LNCAP (cell line): ENCODE results near the gene BBX.

Experiments
- TF ChIP-seq, protein P1 (sequence below): fragments of 450-650 bp; IDR thresholded peaks from 2 replicates; pipeline ENCODE4 v1.5.1; 2017; ENCODE audit warnings: mild to moderate bottlenecking

BBX gene

DNA sequence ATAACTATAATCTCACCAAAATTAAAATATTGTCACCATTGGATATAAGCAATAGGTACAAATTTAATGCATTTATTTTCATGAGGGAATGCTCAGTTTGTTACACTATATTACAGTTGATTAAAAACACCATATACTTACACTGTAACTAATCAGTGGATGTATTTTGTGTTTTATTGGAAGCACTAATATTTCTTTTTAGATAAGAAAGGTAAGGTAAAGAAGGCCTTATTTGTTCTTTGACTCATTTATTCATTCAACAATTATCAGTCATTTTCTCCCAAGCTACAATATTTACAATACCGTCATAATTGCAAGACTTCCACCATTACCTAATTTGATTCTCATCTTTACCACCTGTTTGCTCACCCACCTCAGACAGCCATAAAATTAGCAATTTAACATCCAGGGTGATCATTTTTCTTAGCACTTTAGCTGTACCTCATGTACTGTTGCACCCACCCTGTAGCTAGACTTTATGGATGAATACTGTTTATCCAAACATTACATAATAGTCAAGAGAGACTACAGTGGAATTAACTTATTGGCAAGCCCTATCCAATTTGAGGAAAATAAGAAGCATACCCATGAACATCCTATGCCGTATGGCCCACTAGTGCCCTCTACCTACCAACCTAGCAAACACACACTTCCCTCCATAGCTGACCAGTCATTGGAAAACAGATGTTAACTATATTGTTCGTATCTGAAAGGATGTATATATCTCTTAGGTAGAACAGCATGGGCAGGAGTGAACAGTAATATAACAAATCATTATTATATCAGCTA is 229.6 kb downstream of the BBX start:
- TF ChIP-seq, protein P1, sequence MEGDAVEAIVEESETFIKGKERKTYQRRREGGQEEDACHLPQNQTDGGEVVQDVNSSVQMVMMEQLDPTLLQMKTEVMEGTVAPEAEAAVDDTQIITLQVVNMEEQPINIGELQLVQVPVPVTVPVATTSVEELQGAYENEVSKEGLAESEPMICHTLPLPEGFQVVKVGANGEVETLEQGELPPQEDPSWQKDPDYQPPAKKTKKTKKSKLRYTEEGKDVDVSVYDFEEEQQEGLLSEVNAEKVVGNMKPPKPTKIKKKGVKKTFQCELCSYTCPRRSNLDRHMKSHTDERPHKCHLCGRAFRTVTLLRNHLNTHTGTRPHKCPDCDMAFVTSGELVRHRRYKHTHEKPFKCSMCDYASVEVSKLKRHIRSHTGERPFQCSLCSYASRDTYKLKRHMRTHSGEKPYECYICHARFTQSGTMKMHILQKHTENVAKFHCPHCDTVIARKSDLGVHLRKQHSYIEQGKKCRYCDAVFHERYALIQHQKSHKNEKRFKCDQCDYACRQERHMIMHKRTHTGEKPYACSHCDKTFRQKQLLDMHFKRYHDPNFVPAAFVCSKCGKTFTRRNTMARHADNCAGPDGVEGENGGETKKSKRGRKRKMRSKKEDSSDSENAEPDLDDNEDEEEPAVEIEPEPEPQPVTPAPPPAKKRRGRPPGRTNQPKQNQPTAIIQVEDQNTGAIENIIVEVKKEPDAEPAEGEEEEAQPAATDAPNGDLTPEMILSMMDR: peak; percentile 70

DNA sequence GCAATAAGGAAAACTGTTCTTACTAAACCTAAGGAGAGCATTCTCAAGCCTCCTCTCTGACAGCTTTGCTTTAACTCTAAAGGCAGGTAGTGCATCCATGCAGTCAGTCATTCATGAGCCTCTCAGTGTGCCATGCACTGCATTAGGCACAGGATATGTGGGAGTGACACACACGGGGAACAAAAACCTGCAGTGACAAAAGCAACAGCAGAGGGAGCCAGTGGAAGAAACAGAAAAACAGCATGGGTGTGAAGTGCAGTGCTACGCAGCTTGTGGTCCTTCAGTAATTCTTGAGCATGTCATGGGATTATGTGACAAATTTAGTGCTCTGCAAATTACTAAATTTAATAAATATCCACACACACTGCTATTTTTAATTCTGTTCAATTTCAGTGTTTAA is 230.7 kb downstream of the BBX start:
- TF ChIP-seq, protein P1: peak; percentile 69

DNA sequence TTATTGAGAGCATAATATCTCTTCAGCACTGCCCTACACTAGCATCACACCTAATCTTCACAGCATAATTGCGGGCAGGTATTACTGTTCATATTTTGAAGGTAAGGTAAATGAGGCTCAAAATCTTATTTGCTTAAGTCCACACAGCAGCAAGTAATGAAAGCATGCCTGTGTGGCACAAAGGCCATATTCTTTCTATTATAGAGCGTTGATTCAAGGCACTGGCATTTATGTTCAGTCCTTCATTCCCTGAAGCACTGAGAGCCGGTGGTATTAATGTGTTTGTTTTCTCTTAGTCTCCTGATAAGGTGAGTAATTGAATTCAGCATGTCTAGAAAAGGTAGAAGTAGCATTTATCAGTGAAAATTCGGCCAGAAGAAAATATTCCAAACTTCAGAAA is 231.2 kb downstream of the BBX start:
- TF ChIP-seq, protein P1: no peak

DNA sequence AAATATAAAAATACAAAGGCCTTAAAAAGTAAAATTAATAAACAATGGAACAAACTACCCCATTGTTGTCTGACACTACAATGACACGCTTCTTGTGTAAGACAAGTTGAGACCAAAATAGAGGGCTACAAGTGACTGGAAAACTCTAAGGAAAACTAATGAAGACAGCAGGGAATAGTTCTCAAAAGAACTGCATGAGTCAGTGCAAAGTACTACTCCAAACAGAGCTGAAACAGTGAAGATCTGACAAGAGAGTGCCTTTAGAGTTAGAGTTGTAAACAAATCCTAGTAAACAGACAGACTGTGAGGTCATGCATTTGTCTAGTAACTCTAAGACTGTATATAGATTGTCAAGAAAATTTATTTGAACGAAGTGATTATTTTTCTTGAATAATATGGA is 233.9 kb downstream of the BBX start:
- TF ChIP-seq, protein P1: no peak

- TF ChIP-seq, protein P1: no peak
Observed at GRCh38 chr3:107757140-107757539, 234.4 kb downstream of the BBX start.

DNA sequence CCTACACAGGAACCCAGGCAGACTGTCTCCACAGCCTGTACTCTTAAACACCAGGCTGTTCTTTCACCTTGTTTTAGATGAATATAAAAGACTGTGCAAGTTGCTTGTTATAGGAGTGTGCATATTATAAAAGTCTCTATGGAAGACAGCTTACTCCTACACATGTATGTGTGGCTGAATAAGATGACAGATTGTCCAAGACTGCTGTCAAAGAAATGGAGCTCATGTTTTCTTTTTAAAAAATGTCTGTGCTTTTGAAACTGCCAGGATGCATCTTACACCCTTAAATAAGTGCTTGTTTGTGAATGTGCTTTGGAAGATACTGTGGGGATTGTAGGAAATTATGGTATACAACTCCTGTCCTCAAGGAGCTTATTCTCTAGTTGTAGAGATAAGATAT is 237.4 kb downstream of the BBX start:
- TF ChIP-seq, protein P1: no peak

- TF ChIP-seq, protein P1: no peak
Observed at GRCh38 chr3:107761391-107761790, 238.6 kb downstream of the BBX start.

DNA sequence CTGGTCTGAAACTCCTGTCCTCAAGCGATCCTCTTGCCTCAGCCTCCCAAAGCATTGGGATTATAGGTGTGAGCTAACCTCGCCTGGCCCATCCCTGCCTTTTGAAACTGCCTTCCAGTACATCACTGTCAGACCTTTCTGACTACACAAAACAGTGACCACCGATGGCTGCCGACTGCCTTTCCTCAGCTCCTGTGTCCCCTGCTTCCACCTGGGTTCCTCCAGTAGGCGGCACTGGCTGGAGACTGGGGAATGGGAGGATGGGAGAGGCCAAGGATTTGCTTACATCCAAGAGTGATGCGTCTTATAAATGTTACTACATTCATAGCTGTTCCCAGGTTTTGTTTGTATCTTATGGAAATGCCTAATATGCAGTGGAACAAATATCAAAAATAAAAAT is 242.8 kb downstream of the BBX start:
- TF ChIP-seq, protein P1: no peak
